ACHN (cell line): ENCODE measurements around the gene TSPAN18.

Experiments
- DNase-seq: peaks from one replicate; pipeline ENCODE4 v3.0.0-alpha.2; 2015
- in situ Hi-C: cut with HindIII; loops from 2 replicates; pipeline ENCODE4 v1.10.0; 2017; ENCODE audit warnings: low sequenced_read_pairs, low pct_ligation_motif_present, low pct_unique_long_range_greater_than_20kb

Gene TSPAN18

GRCh38 chr11:44825058-44825785 is 98.5 kb downstream of the TSPAN18 start:
- in situ Hi-C loops: no loop called here
- no peak for DNase-seq

GRCh38 chr11:44826922-44827643 is 100.3 kb downstream of the TSPAN18 start:
- in situ Hi-C loops: no loop called here
- DNase-seq: no peak

- in situ Hi-C loops: no loop called here
- no peak for DNase-seq
These were observed 101.5 kb downstream of the TSPAN18 start for GRCh38 chr11:44828296-44828695.

- in situ Hi-C loops: no loop called here
These were observed 103.1 kb downstream of the TSPAN18 start for GRCh38 chr11:44829838-44830237.

GRCh38 chr11:44831605-44832394 is 105.0 kb downstream of the TSPAN18 start:
- DNase-seq: no peak
- in situ Hi-C loops: no loop called here

More at GRCh38 chr11:44829838-44830237, 103.1 kb downstream of the TSPAN18 start:
- no peak for DNase-seq

GRCh38 chr11:44832452-44832851 is 105.7 kb downstream of the TSPAN18 start:
- no peak for DNase-seq
- in situ Hi-C loops: no loop called here

GRCh38 chr11:44833221-44833876 is 106.6 kb downstream of the TSPAN18 start:
- no peak for DNase-seq
- in situ Hi-C loops: no loop called here

- no peak for DNase-seq
- in situ Hi-C loops: no loop called here
These were observed 107.2 kb downstream of the TSPAN18 start for GRCh38 chr11:44833877-44834452.

GRCh38 chr11:44834846-44835245 is 108.1 kb downstream of the TSPAN18 start:
- in situ Hi-C loops: no loop called here

GRCh38 chr11:44835296-44835695 is 108.5 kb downstream of the TSPAN18 start:
- DNase-seq: no peak
- in situ Hi-C loops: no loop called here

More at GRCh38 chr11:44834846-44835245, 108.1 kb downstream of the TSPAN18 start:
- DNase-seq: no peak

- DNase-seq: no peak
- in situ Hi-C loops: no loop called here
These were observed 109.2 kb downstream of the TSPAN18 start for GRCh38 chr11:44835938-44836337.

GRCh38 chr11:44837661-44838060 is 110.9 kb downstream of the TSPAN18 start:
- in situ Hi-C loops: no loop called here
- DNase-seq: no peak

GRCh38 chr11:44839458-44840084 is 112.8 kb downstream of the TSPAN18 start:
- in situ Hi-C loops: no loop called here
- DNase-seq: no peak

- in situ Hi-C loops: no loop called here
- no peak for DNase-seq
These were observed 113.3 kb downstream of the TSPAN18 start for GRCh38 chr11:44840085-44840478.

GRCh38 chr11:44840521-44841251 is 113.9 kb downstream of the TSPAN18 start:
- in situ Hi-C loops: no loop called here
- no peak for DNase-seq

- peak; percentile 83 for DNase-seq
These were observed 115.5 kb downstream of the TSPAN18 start for GRCh38 chr11:44842220-44842619.

GRCh38 chr11:44846852-44847251 is 120.1 kb downstream of the TSPAN18 start:
- in situ Hi-C loops: no loop called here

More at GRCh38 chr11:44842220-44842619, 115.5 kb downstream of the TSPAN18 start:
- in situ Hi-C loops: no loop called here

More at GRCh38 chr11:44846852-44847251, 120.1 kb downstream of the TSPAN18 start:
- no peak for DNase-seq
